H1 (cell line): Measurements from ENCODE around the gene IRF8. TPM values are rescaled to one million over a fixed set of nuclear protein-coding genes. Genes with fewer than 3 reads are reported as not detected.

ENCODE experiments used
- CTCF ChIA-PET: fragments of 300-600 bp; sonication (Branson Sonifier 250); formaldehyde crosslinking; loops from one replicate; lab custom pipeline; 2021; ENCODE audit not compliant: partially characterized antibody; lab: Charles Lee
- POLR2A ChIA-PET: fragments of 300-600 bp; sonication (Branson Sonifier 250); formaldehyde crosslinking; loops from one replicate; lab custom pipeline; 2021; ENCODE audit warnings: inconsistent platforms; ENCODE audit not compliant: partially characterized antibody; lab: Charles Lee
- DNase-seq, 2 experiments: peaks; one replicate each; pipeline versions ENCODE4 v3.0.0 to v3.0.0-alpha.2; 2010 to 2022; ENCODE audit warnings: low spot score in 2 of 2, low read depth in 1 of 2, mixed read lengths in 1 of 2
- FAIRE-seq: peaks from 2 replicates; lab custom pipeline; 2011; peaks lifted over from hg19 to GRCh38; lab: Jason Lieb, UNC
- H2AFZ ChIP-seq: 2 replicates; pipeline ENCODE4 v1.8.1; 2012; ENCODE audit warnings: low read length, inconsistent platforms
- H2AK5ac ChIP-seq: 2 replicates; pipeline ENCODE4 v1.6.1; 2013; ENCODE audit warnings: low read depth, low read length
- H2BK120ac ChIP-seq: replicated peaks from 2 replicates; pipeline ENCODE3; 2013; ENCODE audit warnings: low read depth, low read length, inconsistent platforms
- H2BK12ac ChIP-seq: 2 replicates; pipeline ENCODE4 v1.6.1; 2013; ENCODE audit warnings: low read depth, low read length
- H2BK15ac ChIP-seq: 2 replicates; pipeline ENCODE4 v1.6.1; 2013; ENCODE audit warnings: low read length
- H2BK20ac ChIP-seq: 2 replicates; pipeline ENCODE4 v1.6.1; 2013; ENCODE audit warnings: low read length
- H2BK5ac ChIP-seq: 2 replicates; pipeline ENCODE4 v1.6.1; 2013; ENCODE audit warnings: low read depth, low read length
- H3K14ac ChIP-seq: 2 replicates; pipeline ENCODE4 v1.6.1; 2013; ENCODE audit warnings: inconsistent platforms; ENCODE audit not compliant: insufficient read length
- H3K18ac ChIP-seq: 2 replicates; pipeline ENCODE4 v1.6.1; 2013; ENCODE audit warnings: low read length; ENCODE audit errors: extremely low read depth
- H3K23ac ChIP-seq: 2 replicates; pipeline ENCODE4 v1.6.1; 2013; ENCODE audit warnings: inconsistent platforms; ENCODE audit not compliant: insufficient read length
- H3K23me2 ChIP-seq: 2 replicates; pipeline ENCODE4 v1.6.1; 2013; ENCODE audit warnings: low read depth, low read length
- H3K27ac ChIP-seq: 2 replicates; pipeline ENCODE4 v1.6.1; 2011; ENCODE audit warnings: low read depth, low read length, inconsistent platforms
- H3K27me3 ChIP-seq, 4 experiments: replicated peaks in 1 of 4; 1 replicate in 1 of 4; 2 replicates in 3 of 4; pipeline versions ENCODE4 v1.6.1 to v1.8.1; 2011 to 2013; ENCODE audit warnings: low read length in 3 of 4, mild to moderate bottlenecking in 3 of 4, inconsistent platforms in 2 of 4, mixed read lengths in 2 of 4, moderate library complexity in 1 of 4; ENCODE audit not compliant: control insufficient read depth in 3 of 4, insufficient read depth in 3 of 4; ENCODE audit errors: extremely low read depth in 1 of 4
- H3K36me3 ChIP-seq, 4 experiments: 2 replicates each; pipeline versions ENCODE4 v1.6.1 to v1.8.1; 2011 to 2013; ENCODE audit warnings: mild to moderate bottlenecking in 4 of 4, low read length in 3 of 4, moderate library complexity in 2 of 4, control low read depth in 1 of 4, inconsistent platforms in 1 of 4; ENCODE audit not compliant: insufficient read depth in 4 of 4, control insufficient read depth in 2 of 4
- H3K4ac ChIP-seq: replicated peaks from 2 replicates; pipeline ENCODE3; 2013; ENCODE audit warnings: low read length, low read depth, mixed read lengths, inconsistent platforms; ENCODE audit not compliant: insufficient read length
- H3K4me1 ChIP-seq, 4 experiments: replicated peaks in 1 of 4; 1 replicate in 1 of 4; 2 replicates in 3 of 4; pipeline versions ENCODE4 v1.6.1 to v1.8.1; 2011 to 2013; ENCODE audit warnings: low read length in 3 of 4, inconsistent platforms in 2 of 4, mixed read lengths in 1 of 4; ENCODE audit not compliant: insufficient read depth in 4 of 4, control insufficient read depth in 3 of 4
- H3K4me2 ChIP-seq, 2 experiments: 2 replicates each; pipeline versions ENCODE4 v1.6.1 to v1.8.1; 2011 to 2013; ENCODE audit warnings: low read depth in 2 of 2, low read length in 2 of 2, control low read depth in 1 of 2, inconsistent platforms in 1 of 2, mild to moderate bottlenecking in 1 of 2; ENCODE audit not compliant: insufficient read depth in 1 of 2
- H3K4me3 ChIP-seq, 4 experiments: fragments of 200-600, 300-600 bp in 1 of 4; sonication (generic), shearing (Covaris generic), sonication (Bioruptor Twin) in 1 of 4; 2 replicates each; pipeline versions ENCODE4 v1.5.1 to v1.8.1; 2011 to 2016; ENCODE audit warnings: low read length in 4 of 4, low read depth in 3 of 4, control low read depth in 2 of 4, inconsistent platforms in 2 of 4, mild to moderate bottlenecking in 2 of 4, mixed read lengths in 1 of 4, moderate library complexity in 1 of 4; ENCODE audit not compliant: insufficient read depth in 2 of 4; ENCODE audit errors: extremely low read depth in 1 of 4
- H3K56ac ChIP-seq: replicated peaks from 2 replicates; pipeline ENCODE3; 2013; ENCODE audit warnings: low read depth, mild to moderate bottlenecking, mixed read lengths, low read length, inconsistent platforms; ENCODE audit not compliant: insufficient read length
- H3K79me1 ChIP-seq: 2 replicates; pipeline ENCODE4 v1.6.1; 2013; ENCODE audit warnings: low read depth, low read length, control low read depth
- H3K79me2 ChIP-seq, 2 experiments: 2 replicates each; pipeline versions ENCODE4 v1.6.1 to v1.8.1; 2012 to 2013; ENCODE audit warnings: low read length in 2 of 2, mild to moderate bottlenecking in 2 of 2, inconsistent platforms in 1 of 2; ENCODE audit not compliant: insufficient read depth in 2 of 2, control insufficient read depth in 1 of 2
- H3K9ac ChIP-seq, 4 experiments: replicated peaks in 1 of 4; 1 replicate in 1 of 4; 2 replicates in 3 of 4; pipeline versions ENCODE4 v1.6.1 to v1.8.1; 2011 to 2013; ENCODE audit warnings: low read depth in 3 of 4, low read length in 3 of 4, control low read depth in 2 of 4, mild to moderate bottlenecking in 2 of 4, moderate library complexity in 2 of 4, inconsistent platforms in 1 of 4; ENCODE audit errors: extremely low read depth in 1 of 4
- H3K9me3 ChIP-seq, 2 experiments: 2 replicates each; pipeline versions ENCODE4 v1.6.1 to v1.8.1; 2012 to 2013; ENCODE audit warnings: mild to moderate bottlenecking in 2 of 2, moderate library complexity in 2 of 2, control low read depth in 1 of 2, inconsistent platforms in 1 of 2, low read depth in 1 of 2, low read length in 1 of 2, mixed read lengths in 1 of 2; ENCODE audit not compliant: insufficient read depth in 2 of 2
- H4K20me1 ChIP-seq, 2 experiments: replicated peaks in 1 of 2; 2 replicates each; pipeline versions ENCODE3 to v1.8.1; 2011 to 2013; ENCODE audit warnings: inconsistent platforms in 2 of 2, low read length in 2 of 2, mild to moderate bottlenecking in 1 of 2; ENCODE audit not compliant: insufficient read depth in 2 of 2, control insufficient read depth in 1 of 2
- H4K5ac ChIP-seq: 2 replicates; pipeline ENCODE4 v1.6.1; 2013; ENCODE audit warnings: low read length, low read depth, mixed read lengths, inconsistent platforms; ENCODE audit not compliant: insufficient read length
- H4K8ac ChIP-seq: 2 replicates; pipeline ENCODE4 v1.8.0; 2013; ENCODE audit warnings: mild to moderate bottlenecking, moderate library complexity, low read length, inconsistent platforms; ENCODE audit not compliant: insufficient read depth; ENCODE audit errors: extremely low read depth
- H4K91ac ChIP-seq: replicated peaks from 2 replicates; pipeline ENCODE3; 2013; ENCODE audit warnings: low read length, mixed read lengths, inconsistent platforms; ENCODE audit not compliant: insufficient read length
- CBX5 ChIP-seq: fragments of 300-800, 300-1000 bp; sonication (generic); IDR thresholded peaks from 2 replicates; pipeline ENCODE4 v1.7.1; 2016; ENCODE audit warnings: antibody characterized with exemption, low read length, low read depth
- CEBPB ChIP-seq: IDR thresholded peaks from 2 replicates; pipeline ENCODE4 v1.6.1; 2012; ENCODE audit warnings: low read depth, low read length
- CHD1 ChIP-seq: IDR thresholded peaks from 2 replicates; pipeline ENCODE4 v1.6.1; 2012; ENCODE audit warnings: low read depth, low read length, improper control_type of control experiment
- CTBP2 ChIP-seq: IDR thresholded peaks from 2 replicates; pipeline ENCODE4 v1.7.0; 2011; ENCODE audit warnings: borderline replicate concordance, mild to moderate bottlenecking, moderate library complexity, mixed read lengths, low read length; ENCODE audit not compliant: insufficient read depth, insufficient read length
- EP300 ChIP-seq, 2 experiments: IDR thresholded peaks; 1 replicate in 1 of 2; 2 replicates in 1 of 2; pipeline ENCODE4 v1.6.1; 2011 to 2012; ENCODE audit warnings: low read depth in 2 of 2, low read length in 2 of 2, mild to moderate bottlenecking in 2 of 2, borderline replicate concordance in 1 of 2, inconsistent platforms in 1 of 2, moderate library complexity in 1 of 2
- HDAC6 ChIP-seq: IDR thresholded peaks from one replicate; pipeline ENCODE4 v1.7.1; 2012; ENCODE audit warnings: low read depth, mild to moderate bottlenecking, inconsistent platforms, low read length, moderate library complexity
- NANOG ChIP-seq: IDR thresholded peaks from 2 replicates; pipeline ENCODE4 v1.6.1; 2011; ENCODE audit warnings: low read length, low read depth, mild to moderate bottlenecking, inconsistent platforms; ENCODE audit not compliant: insufficient read depth, poor library complexity, severe bottlenecking
- RAD21 ChIP-seq, 2 experiments: IDR thresholded peaks in 1 of 2; conservative IDR thresholded peaks in 1 of 2; 2 replicates each; pipeline ENCODE4 v1.6.1; 2011; ENCODE audit warnings: low read depth in 2 of 2, low read length in 2 of 2, improper control_type of control experiment in 1 of 2, inconsistent platforms in 1 of 2, mild to moderate bottlenecking in 1 of 2, moderate library complexity in 1 of 2
- RXRA ChIP-seq: IDR thresholded peaks from 2 replicates; pipeline ENCODE4 v1.6.1; 2011; ENCODE audit warnings: low read depth, mild to moderate bottlenecking, low read length, moderate library complexity; ENCODE audit not compliant: insufficient read depth
- SIRT6 ChIP-seq: IDR thresholded peaks from one replicate; pipeline ENCODE4 v1.7.1; 2012; ENCODE audit warnings: low read length, inconsistent platforms
- TAF1 ChIP-seq: IDR thresholded peaks from 2 replicates; pipeline ENCODE4 v1.6.1; 2011; ENCODE audit warnings: mild to moderate bottlenecking, low read depth, low read length
- WGBS, 2 experiments: shearing (Covaris generic) in 1 of 2; methylation state at CpG; one replicate each; pipeline versions ENCODE4 v1.1.6 to v1.1.7; 2013 to 2015; ENCODE audit warnings: low lambda C conversion rate in 2 of 2, mixed read lengths in 2 of 2, inconsistent platforms in 1 of 2, low coverage in 1 of 2, missing lambda C conversion rate in 1 of 2; ENCODE audit not compliant: insufficient replicate concordance in 2 of 2, insufficient coverage in 1 of 2, insufficient read length in 1 of 2; ENCODE audit errors: extremely low coverage in 1 of 2, missing lambda C conversion rate in 1 of 2; 5-methylcytosine and 5-hydroxymethylcytosine counted together
- polyA plus RNA-seq, 7 experiments: library from polyadenylated mRNA; depleted of rRNA in 3 of 7; stranded (reverse) in 5 of 7; unstranded in 2 of 7; fragments of >200 nt in 5 of 7; fragments of 200-250 nt in 2 of 7; gene quantifications; 1 replicate in 5 of 7; 2 replicates in 1 of 7; 4 replicates in 1 of 7; pipeline versions ENCODE4 v1.2.1 to v1.2.3, GENCODE V29; 2011 to 2013; ENCODE audit warnings: missing spikeins in 2 of 7, mixed read lengths in 2 of 7
- total RNA-seq: library from RNA; stranded (reverse); fragmentation: NEBNext Ultra II Directional; extraction: Animal tissue kit (Norgen Biotek cat#: 25700); gene quantifications from 2 replicates; pipeline ENCODE4 v1.2.1, GENCODE V29; 2021
- TF ChIP-seq, protein P1 (sequence below): IDR thresholded peaks from 2 replicates; pipeline ENCODE4 v1.6.1; 2012; ENCODE audit warnings: low read length, inconsistent platforms

Gene IRF8
- total and polyA plus RNA-seq, 2 of the 8 experiments (the other 6 are each of a cell fraction or from before 2014, with no cell fraction given) = 0.35 to 2.0 TPM

DNA sequence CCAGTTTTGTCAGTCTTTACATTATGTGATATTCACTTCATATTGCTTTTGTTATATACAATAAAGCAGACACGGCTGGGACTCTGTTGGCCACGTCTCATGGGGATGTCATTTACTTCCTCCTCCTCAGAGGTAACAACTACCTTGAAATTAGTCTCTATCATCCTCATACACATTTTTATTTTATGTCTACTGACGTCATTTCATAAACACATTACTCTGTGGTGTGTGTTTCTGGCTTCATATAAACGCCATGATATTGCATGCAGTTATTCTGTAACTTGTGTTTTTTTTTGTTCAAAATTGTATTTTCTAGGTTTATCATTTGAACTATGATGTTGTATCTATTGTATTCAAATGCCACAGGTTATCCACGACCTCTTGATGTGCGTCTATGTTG lies 13.4 kb upstream of the IRF8 start:
- no peak overlapping the region for H2BK12ac ChIP-seq
- H3K27ac ChIP-seq = no peak overlapping the region
- no peak overlapping the region for H2BK5ac ChIP-seq
- H3K4ac ChIP-seq = no peak overlapping the region
- H2AK5ac ChIP-seq = no peak overlapping the region
- H2AFZ ChIP-seq = no peak overlapping the region
- no peak overlapping the region for H4K8ac ChIP-seq
- no peak overlapping the region for H3K14ac ChIP-seq
- H3K4me3 ChIP-seq = no peak overlapping the region
- no peak overlapping the region for H2BK15ac ChIP-seq
- no peak overlapping the region for H3K56ac ChIP-seq
- POLR2A ChIA-PET = interaction anchor here (1.0 kb wide), 1 partner anchor 13 kb away, joined by 3 read pairs; the partner anchor contains the start of gene IRF8
- H4K91ac ChIP-seq = no peak overlapping the region
- no peaks in the 10 kb centered on the region for H3K23me2 ChIP-seq
- peaks cover 0 to 3% (median 0%) of the 10 kb centered on the region in 4 experiments; a peak in 3 of 7 replicates for H3K27me3 ChIP-seq
- FAIRE-seq = no peak
- no peak overlapping the region for H2BK120ac ChIP-seq
- H4K20me1 ChIP-seq = no peaks in the 10 kb centered on the region
- no peaks in the 10 kb centered on the region for H3K4me1 ChIP-seq
- no peak overlapping the region for H3K9ac ChIP-seq
- 85% methylated on average over 6 of the region's 6 CpGs; no CpG with 5 or more reads in 1 of the 2 experiments for WGBS, 2 experiments
- H3K9me3 ChIP-seq = no peaks in the 10 kb centered on the region
- CTCF ChIA-PET = no interaction called here
- no peak overlapping the region for H2BK20ac ChIP-seq
- no peak for DNase-seq
- no peaks in the 10 kb centered on the region for H3K79me1 ChIP-seq
- H3K36me3 ChIP-seq = no peaks in the 10 kb centered on the region
- no peaks in the 10 kb centered on the region for H3K79me2 ChIP-seq
- H3K4me2 ChIP-seq = no peak overlapping the region
- H3K23ac ChIP-seq = no peak overlapping the region
- H3K18ac ChIP-seq = no peak overlapping the region
- H4K5ac ChIP-seq = no peak overlapping the region
- TF ChIP-seq RXRA (no peak), NANOG (no peak), HDAC6 (no peak), CEBPB (no peak), SIRT6 (no peak), RAD21 (IDR thresholded peaks at IDR 0.05 in 1 of 2, conservative IDR thresholded peaks at IDR 0.05 in 1 of 2; ENCODE audit: low read depth in 2 of 2, low read length in 2 of 2) (no peak), EP300 (IDR thresholded peaks at IDR 0.05; ENCODE audit: borderline replicate concordance in 1 of 2, low read depth in 2 of 2, low read length in 2 of 2) (no peak), CTBP2 (no peak), TAF1 (no peak), CBX5 (no peak), CHD1 (no peak)
- TF ChIP-seq, protein P1, sequence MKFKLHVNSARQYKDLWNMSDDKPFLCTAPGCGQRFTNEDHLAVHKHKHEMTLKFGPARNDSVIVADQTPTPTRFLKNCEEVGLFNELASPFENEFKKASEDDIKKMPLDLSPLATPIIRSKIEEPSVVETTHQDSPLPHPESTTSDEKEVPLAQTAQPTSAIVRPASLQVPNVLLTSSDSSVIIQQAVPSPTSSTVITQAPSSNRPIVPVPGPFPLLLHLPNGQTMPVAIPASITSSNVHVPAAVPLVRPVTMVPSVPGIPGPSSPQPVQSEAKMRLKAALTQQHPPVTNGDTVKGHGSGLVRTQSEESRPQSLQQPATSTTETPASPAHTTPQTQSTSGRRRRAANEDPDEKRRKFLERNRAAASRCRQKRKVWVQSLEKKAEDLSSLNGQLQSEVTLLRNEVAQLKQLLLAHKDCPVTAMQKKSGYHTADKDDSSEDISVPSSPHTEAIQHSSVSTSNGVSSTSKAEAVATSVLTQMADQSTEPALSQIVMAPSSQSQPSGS = no peak
